Measurements from ENCODE around the gene PIK3C2B. TPM values are rescaled to one million over a fixed set of nuclear protein-coding genes. Genes with fewer than 3 reads are reported as not detected.

PIK3C2B gene
- total RNA-seq, 2 experiments from 2014 or later, result 37.1 to 41.8 TPM

GRCh38 chr1:204457666-204458065 lies 36.9 kb downstream of the PIK3C2B start:
- Mint-ChIP-seq H3K27me3 (no peaks in the 10 kb centered on the region), H3K9me3 (no peaks in the 10 kb centered on the region), H3K27ac (no peak overlapping the region), H3K4me3 (no peak overlapping the region), H3K36me3 (peaks cover 34% of the 10 kb centered on the region), H3K4me1 (peaks cover 30% of the 10 kb centered on the region)
- DNase-seq (no peak), ATAC-seq (ENCODE audit: low read depth) (no peak)
- POLR2A ChIA-PET, result interaction anchor here (1.6 kb wide), 1 partner anchor 9 kb away, joined by 4 read pairs; no protein-coding TSS in a partner anchor

- Mint-ChIP-seq H3K36me3 (peaks cover 34% of the 10 kb centered on the region), H3K27ac (no peak overlapping the region), H3K27me3 (no peaks in the 10 kb centered on the region), H3K4me3 (no peak overlapping the region), H3K4me1 (peaks cover 26% of the 10 kb centered on the region), H3K9me3 (no peaks in the 10 kb centered on the region)
- ATAC-seq (ENCODE audit: low read depth) (no peak), DNase-seq (no peak)
- POLR2A ChIA-PET, result interaction anchor here (1.6 kb wide), 1 partner anchor 10 kb away, joined by 4 read pairs; no protein-coding TSS in a partner anchor
These were observed 37.7 kb downstream of the PIK3C2B start for GRCh38 chr1:204456826-204457442.

- Mint-ChIP-seq H3K36me3 (peaks cover 35% of the 10 kb centered on the region), H3K4me1 (peaks cover 15% of the 10 kb centered on the region)
- POLR2A ChIA-PET, result interaction anchor here (1.1 kb wide), 1 partner anchor 52 kb away, joined by 3 read pairs; no protein-coding TSS in a partner anchor
These were observed 38.8 kb downstream of the PIK3C2B start for GRCh38 chr1:204455831-204456145.

GRCh38 chr1:204455063-204455830 lies 39.4 kb downstream of the PIK3C2B start:
- H3K9me3 Mint-ChIP-seq, result no peaks in the 10 kb centered on the region
- ATAC-seq (ENCODE audit: low read depth) (no peak), DNase-seq (no peak)
- H3K27me3 Mint-ChIP-seq, result no peaks in the 10 kb centered on the region
- no peak overlapping the region for H3K27ac Mint-ChIP-seq
- POLR2A ChIA-PET, result interaction anchor here (1.1 kb wide), 1 partner anchor 52 kb away, joined by 3 read pairs; no protein-coding TSS in a partner anchor
- peaks cover 32% of the 10 kb centered on the region for H3K36me3 Mint-ChIP-seq
- H3K4me3 Mint-ChIP-seq, result no peak overlapping the region
- peaks cover 12% of the 10 kb centered on the region for H3K4me1 Mint-ChIP-seq

More at GRCh38 chr1:204455831-204456145, 38.8 kb downstream of the PIK3C2B start:
- Mint-ChIP-seq H3K9me3 (no peaks in the 10 kb centered on the region), H3K27ac (no peak overlapping the region), H3K4me3 (no peak overlapping the region), H3K27me3 (no peaks in the 10 kb centered on the region)
- no peak for DNase-seq
- no peak for ATAC-seq (ENCODE audit: low read depth)

- peaks cover 14% of the 10 kb centered on the region for H3K4me1 Mint-ChIP-seq
- POLR2A ChIA-PET, result interaction anchor here (0.7 kb wide), 1 partner anchor 26 kb away, joined by 6 read pairs; no protein-coding TSS in a partner anchor
- H3K9me3 Mint-ChIP-seq, result no peaks in the 10 kb centered on the region
- no peak for ATAC-seq (ENCODE audit: low read depth)
- H3K27me3 Mint-ChIP-seq, result no peaks in the 10 kb centered on the region
- no peak overlapping the region for H3K27ac Mint-ChIP-seq
- H3K4me3 Mint-ChIP-seq, result no peak overlapping the region
- no peak for DNase-seq
- H3K36me3 Mint-ChIP-seq, result peaks cover 24% of the 10 kb centered on the region
These were observed 40.1 kb downstream of the PIK3C2B start for GRCh38 chr1:204454476-204454875.

- Mint-ChIP-seq H3K4me3 (peak overlapping the region; percentile 54), H3K27ac (peak overlapping the region; percentile 89), H3K27me3 (no peaks in the 10 kb centered on the region), H3K4me1 (peaks cover 18% of the 10 kb centered on the region), H3K36me3 (peaks cover 21% of the 10 kb centered on the region), H3K9me3 (no peaks in the 10 kb centered on the region)
- DNase-seq (peak; percentile 49), ATAC-seq (ENCODE audit: low read depth) (peak; percentile 94)
- POLR2A ChIA-PET, result interaction anchor here (0.7 to 1.4 kb wide), 4 partner anchors 41 to 1483 kb away, joined by 3 to 4 read pairs (median 3); partner anchors contain the start of gene MDM4
These were observed 41.3 kb downstream of the PIK3C2B start for GRCh38 chr1:204453141-204453772.

GRCh38 chr1:204451352-204452124 lies 43.1 kb downstream of the PIK3C2B start:
- Mint-ChIP-seq H3K4me3 (no peak overlapping the region), H3K27ac (peak overlapping the region; percentile 13), H3K9me3 (no peaks in the 10 kb centered on the region), H3K4me1 (peaks cover 19% of the 10 kb centered on the region), H3K36me3 (peaks cover 19% of the 10 kb centered on the region), H3K27me3 (no peaks in the 10 kb centered on the region)
- POLR2A ChIA-PET, result interaction anchor here (0.8 kb wide), 1 partner anchor 34 kb away, joined by 4 read pairs; no protein-coding TSS in a partner anchor
- ATAC-seq (ENCODE audit: low read depth) (no peak), DNase-seq (no peak)

- H3K9me3 Mint-ChIP-seq, result no peaks in the 10 kb centered on the region
- DNase-seq (no peak), ATAC-seq (ENCODE audit: low read depth) (no peak)
- H3K27ac Mint-ChIP-seq, result no peak overlapping the region
- no peak overlapping the region for H3K4me3 Mint-ChIP-seq
- H3K4me1 Mint-ChIP-seq, result peaks cover 20% of the 10 kb centered on the region
- H3K36me3 Mint-ChIP-seq, result peaks cover 21% of the 10 kb centered on the region
- POLR2A ChIA-PET, result no interaction called here
- no peaks in the 10 kb centered on the region for H3K27me3 Mint-ChIP-seq
These were observed 43.9 kb downstream of the PIK3C2B start for GRCh38 chr1:204450461-204451257.

GRCh38 chr1:204449678-204450280 lies 44.8 kb downstream of the PIK3C2B start:
- Mint-ChIP-seq H3K27me3 (no peaks in the 10 kb centered on the region), H3K4me3 (no peak overlapping the region), H3K27ac (no peak overlapping the region), H3K4me1 (peaks cover 20% of the 10 kb centered on the region), H3K9me3 (no peaks in the 10 kb centered on the region), H3K36me3 (peaks cover 20% of the 10 kb centered on the region)
- ATAC-seq (ENCODE audit: low read depth), result no peak
- POLR2A ChIA-PET, result interaction anchor here (3.9 kb wide), 1 partner anchor 44 kb away, joined by 37 read pairs; the partner anchor contains the start of gene PIK3C2B
- no peak for DNase-seq

- Mint-ChIP-seq H3K4me1 (peaks cover 20% of the 10 kb centered on the region), H3K36me3 (peaks cover 20% of the 10 kb centered on the region), H3K4me3 (no peak overlapping the region), H3K27me3 (no peaks in the 10 kb centered on the region), H3K27ac (no peak overlapping the region), H3K9me3 (no peaks in the 10 kb centered on the region)
- ATAC-seq (ENCODE audit: low read depth), result no peak
- POLR2A ChIA-PET, result interaction anchor here (3.9 kb wide), 1 partner anchor 44 kb away, joined by 37 read pairs; the partner anchor contains the start of gene PIK3C2B
- no peak for DNase-seq
These were observed 45.5 kb downstream of the PIK3C2B start for GRCh38 chr1:204448991-204449677.

- peaks cover 24% of the 10 kb centered on the region for H3K36me3 Mint-ChIP-seq
- no peaks in the 10 kb centered on the region for H3K27me3 Mint-ChIP-seq
- peaks cover 20% of the 10 kb centered on the region for H3K4me1 Mint-ChIP-seq
- no peak overlapping the region for H3K27ac Mint-ChIP-seq
- no peak for ATAC-seq (ENCODE audit: low read depth)
- DNase-seq, result no peak
- H3K9me3 Mint-ChIP-seq, result no peaks in the 10 kb centered on the region
- H3K4me3 Mint-ChIP-seq, result no peak overlapping the region
- POLR2A ChIA-PET, result interaction anchor here (1.0 to 3.9 kb wide), 2 partner anchors 45 to 50 kb away, joined by 3 to 37 read pairs; partner anchors contain the start of gene PIK3C2B
These were observed 46.2 kb downstream of the PIK3C2B start for GRCh38 chr1:204448344-204448964.
